K562 (cell line): Measurements from ENCODE around the gene ARHGEF40. TPM values are rescaled to one million over a fixed set of nuclear protein-coding genes. Genes with fewer than 3 reads are reported as not detected.

ENCODE experiments used
- ERF ChIP-seq: fragments of 450-650 bp; formaldehyde crosslinking; IDR thresholded peaks from 2 replicates; pipeline ENCODE4 v1.4.0; 2020; ENCODE audit warnings: mild to moderate bottlenecking, mixed read lengths
- MLLT1 ChIP-seq, 2 experiments: fragments of 450-650 bp; IDR thresholded peaks; 2 replicates each; pipeline ENCODE4 v1.6.1; 2016
- WHSC1 ChIP-seq: IDR thresholded peaks from one replicate; pipeline ENCODE4 v1.6.1; 2012; ENCODE audit warnings: low read length, control low read depth, inconsistent platforms
- ZNF124 ChIP-seq: sonication (generic); formaldehyde crosslinking; IDR thresholded peaks from 2 replicates; pipeline ENCODE4 v1.8.1; 2022; ENCODE audit warnings: missing genetic modification reagents
- ZNF507 ChIP-seq: conservative IDR thresholded peaks from 2 replicates; pipeline ENCODE4 v1.6.1; 2017; ENCODE audit warnings: missing genetic modification characterization, missing compliant biosample characterization
- polyA plus RNA-seq, 8 experiments: library from polyadenylated mRNA; depleted of rRNA in 4 of 8; stranded (reverse) in 5 of 8; unstranded in 3 of 8; fragments of >200 nt; fragmentation: Nextera tagmentation in 2 of 8; fragmentation: Illumina TruSeq in 1 of 8; extraction: Ambion mirVana in 2 of 8; extraction: Trizol in 1 of 8; gene quantifications; 2 replicates each; pipeline versions ENCODE4 v1.2.1 to v1.2.3, GENCODE V29; 2011 to 2014; ENCODE audit warnings: inconsistent platforms in 1 of 8, missing spikeins in 1 of 8
- total RNA-seq, 7 experiments: library from RNA; depleted of rRNA in 6 of 7; stranded (reverse); fragments of >200 nt in 6 of 7; fragmentation: Illumina TruSeq in 2 of 7; extraction: Trizol in 2 of 7; gene quantifications; 2 replicates each; pipeline versions ENCODE4 v1.2.1 to v1.2.3, GENCODE V29; 2011 to 2021; ENCODE audit warnings: low replicate concordance in 1 of 7
- TF ChIP-seq, protein P1 (sequence below): fragments of 450-650 bp; IDR thresholded peaks from 2 replicates; pipeline ENCODE4 v1.6.1; 2016; ENCODE audit warnings: mild to moderate bottlenecking, moderate library complexity
- TF ChIP-seq, protein P2 (sequence below): IDR thresholded peaks from 2 replicates; pipeline ENCODE4 v1.6.1; 2011; ENCODE audit warnings: borderline replicate concordance, low read depth, mild to moderate bottlenecking, moderate library complexity, low read length; ENCODE audit not compliant: insufficient read depth, poor library complexity, severe bottlenecking
- TF ChIP-seq, protein P3 (sequence below): fragments of 450-650 bp; formaldehyde crosslinking; IDR thresholded peaks from 2 replicates; pipeline ENCODE4 v1.4.0; 2022; ENCODE audit warnings: mild to moderate bottlenecking, moderate library complexity
- TF ChIP-seq, protein P4 (sequence below): fragments of 250-450 bp; sonication (Bioruptor Pico); IDR thresholded peaks from 2 replicates; pipeline ENCODE4 v1.8.0; 2022; ENCODE audit warnings: inconsistent platforms, mild to moderate bottlenecking, moderate library complexity, borderline replicate concordance

Gene ARHGEF40
- total and polyA plus RNA-seq, 9 of the 15 experiments (the other 6 are each of a cell fraction or from before 2014, with no cell fraction given), result 0.42 to 6.3 (median 3.8) TPM

DNA sequence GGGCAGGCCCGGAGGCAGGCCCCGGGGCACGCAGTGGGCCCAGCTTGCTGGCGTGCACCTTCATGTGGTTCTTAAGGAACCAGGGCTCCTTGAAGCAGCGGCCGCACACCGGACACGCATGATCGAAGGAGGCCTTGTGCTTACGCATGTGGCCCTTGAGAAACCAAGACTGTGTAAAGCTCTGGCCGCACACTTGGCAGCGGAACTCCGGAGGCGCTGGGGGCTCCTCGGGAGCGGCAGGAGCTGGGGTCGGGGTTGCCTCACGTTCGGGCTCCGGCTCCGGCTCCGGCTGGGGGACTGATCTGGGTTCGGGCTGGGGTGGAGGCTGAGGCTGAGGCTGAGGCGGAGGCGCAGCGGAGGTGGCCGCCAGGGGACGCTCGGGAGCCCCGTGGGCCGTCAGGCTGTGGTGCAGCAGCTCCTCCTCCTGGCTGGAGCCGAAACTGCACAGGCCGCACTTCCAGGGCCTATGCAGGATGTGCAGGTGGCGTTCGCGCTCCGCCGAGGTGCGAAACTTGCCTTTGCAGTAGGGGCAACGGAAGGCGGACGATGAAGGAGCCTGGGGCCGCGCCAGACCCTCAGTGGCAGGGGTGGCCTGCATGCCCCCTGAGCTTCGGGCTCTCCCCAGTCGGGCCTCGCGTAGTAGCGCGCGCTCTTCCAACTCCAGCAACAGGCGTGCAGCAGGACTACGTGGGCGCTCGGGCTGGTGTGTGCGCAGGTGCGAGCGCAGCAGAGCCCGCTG lies 22.3 kb downstream of the ARHGEF40 start (continued):
- TF ChIP-seq, protein P1, sequence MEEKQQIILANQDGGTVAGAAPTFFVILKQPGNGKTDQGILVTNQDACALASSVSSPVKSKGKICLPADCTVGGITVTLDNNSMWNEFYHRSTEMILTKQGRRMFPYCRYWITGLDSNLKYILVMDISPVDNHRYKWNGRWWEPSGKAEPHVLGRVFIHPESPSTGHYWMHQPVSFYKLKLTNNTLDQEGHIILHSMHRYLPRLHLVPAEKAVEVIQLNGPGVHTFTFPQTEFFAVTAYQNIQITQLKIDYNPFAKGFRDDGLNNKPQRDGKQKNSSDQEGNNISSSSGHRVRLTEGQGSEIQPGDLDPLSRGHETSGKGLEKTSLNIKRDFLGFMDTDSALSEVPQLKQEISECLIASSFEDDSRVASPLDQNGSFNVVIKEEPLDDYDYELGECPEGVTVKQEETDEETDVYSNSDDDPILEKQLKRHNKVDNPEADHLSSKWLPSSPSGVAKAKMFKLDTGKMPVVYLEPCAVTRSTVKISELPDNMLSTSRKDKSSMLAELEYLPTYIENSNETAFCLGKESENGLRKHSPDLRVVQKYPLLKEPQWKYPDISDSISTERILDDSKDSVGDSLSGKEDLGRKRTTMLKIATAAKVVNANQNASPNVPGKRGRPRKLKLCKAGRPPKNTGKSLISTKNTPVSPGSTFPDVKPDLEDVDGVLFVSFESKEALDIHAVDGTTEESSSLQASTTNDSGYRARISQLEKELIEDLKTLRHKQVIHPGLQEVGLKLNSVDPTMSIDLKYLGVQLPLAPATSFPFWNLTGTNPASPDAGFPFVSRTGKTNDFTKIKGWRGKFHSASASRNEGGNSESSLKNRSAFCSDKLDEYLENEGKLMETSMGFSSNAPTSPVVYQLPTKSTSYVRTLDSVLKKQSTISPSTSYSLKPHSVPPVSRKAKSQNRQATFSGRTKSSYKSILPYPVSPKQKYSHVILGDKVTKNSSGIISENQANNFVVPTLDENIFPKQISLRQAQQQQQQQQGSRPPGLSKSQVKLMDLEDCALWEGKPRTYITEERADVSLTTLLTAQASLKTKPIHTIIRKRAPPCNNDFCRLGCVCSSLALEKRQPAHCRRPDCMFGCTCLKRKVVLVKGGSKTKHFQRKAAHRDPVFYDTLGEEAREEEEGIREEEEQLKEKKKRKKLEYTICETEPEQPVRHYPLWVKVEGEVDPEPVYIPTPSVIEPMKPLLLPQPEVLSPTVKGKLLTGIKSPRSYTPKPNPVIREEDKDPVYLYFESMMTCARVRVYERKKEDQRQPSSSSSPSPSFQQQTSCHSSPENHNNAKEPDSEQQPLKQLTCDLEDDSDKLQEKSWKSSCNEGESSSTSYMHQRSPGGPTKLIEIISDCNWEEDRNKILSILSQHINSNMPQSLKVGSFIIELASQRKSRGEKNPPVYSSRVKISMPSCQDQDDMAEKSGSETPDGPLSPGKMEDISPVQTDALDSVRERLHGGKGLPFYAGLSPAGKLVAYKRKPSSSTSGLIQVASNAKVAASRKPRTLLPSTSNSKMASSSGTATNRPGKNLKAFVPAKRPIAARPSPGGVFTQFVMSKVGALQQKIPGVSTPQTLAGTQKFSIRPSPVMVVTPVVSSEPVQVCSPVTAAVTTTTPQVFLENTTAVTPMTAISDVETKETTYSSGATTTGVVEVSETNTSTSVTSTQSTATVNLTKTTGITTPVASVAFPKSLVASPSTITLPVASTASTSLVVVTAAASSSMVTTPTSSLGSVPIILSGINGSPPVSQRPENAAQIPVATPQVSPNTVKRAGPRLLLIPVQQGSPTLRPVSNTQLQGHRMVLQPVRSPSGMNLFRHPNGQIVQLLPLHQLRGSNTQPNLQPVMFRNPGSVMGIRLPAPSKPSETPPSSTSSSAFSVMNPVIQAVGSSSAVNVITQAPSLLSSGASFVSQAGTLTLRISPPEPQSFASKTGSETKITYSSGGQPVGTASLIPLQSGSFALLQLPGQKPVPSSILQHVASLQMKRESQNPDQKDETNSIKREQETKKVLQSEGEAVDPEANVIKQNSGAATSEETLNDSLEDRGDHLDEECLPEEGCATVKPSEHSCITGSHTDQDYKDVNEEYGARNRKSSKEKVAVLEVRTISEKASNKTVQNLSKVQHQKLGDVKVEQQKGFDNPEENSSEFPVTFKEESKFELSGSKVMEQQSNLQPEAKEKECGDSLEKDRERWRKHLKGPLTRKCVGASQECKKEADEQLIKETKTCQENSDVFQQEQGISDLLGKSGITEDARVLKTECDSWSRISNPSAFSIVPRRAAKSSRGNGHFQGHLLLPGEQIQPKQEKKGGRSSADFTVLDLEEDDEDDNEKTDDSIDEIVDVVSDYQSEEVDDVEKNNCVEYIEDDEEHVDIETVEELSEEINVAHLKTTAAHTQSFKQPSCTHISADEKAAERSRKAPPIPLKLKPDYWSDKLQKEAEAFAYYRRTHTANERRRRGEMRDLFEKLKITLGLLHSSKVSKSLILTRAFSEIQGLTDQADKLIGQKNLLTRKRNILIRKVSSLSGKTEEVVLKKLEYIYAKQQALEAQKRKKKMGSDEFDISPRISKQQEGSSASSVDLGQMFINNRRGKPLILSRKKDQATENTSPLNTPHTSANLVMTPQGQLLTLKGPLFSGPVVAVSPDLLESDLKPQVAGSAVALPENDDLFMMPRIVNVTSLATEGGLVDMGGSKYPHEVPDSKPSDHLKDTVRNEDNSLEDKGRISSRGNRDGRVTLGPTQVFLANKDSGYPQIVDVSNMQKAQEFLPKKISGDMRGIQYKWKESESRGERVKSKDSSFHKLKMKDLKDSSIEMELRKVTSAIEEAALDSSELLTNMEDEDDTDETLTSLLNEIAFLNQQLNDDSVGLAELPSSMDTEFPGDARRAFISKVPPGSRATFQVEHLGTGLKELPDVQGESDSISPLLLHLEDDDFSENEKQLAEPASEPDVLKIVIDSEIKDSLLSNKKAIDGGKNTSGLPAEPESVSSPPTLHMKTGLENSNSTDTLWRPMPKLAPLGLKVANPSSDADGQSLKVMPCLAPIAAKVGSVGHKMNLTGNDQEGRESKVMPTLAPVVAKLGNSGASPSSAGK, result peak; percentile 37; the same call in 1 of the 2 replicates
- TF ChIP-seq ERF (CRISPR knock-in tag) (no peak), WHSC1 (no peak), MLLT1 (IDR thresholded peaks at IDR 0.05) (peak in 1 of 2 experiments; percentile 96; a peak in 2 of 4 replicates), ZNF124 (CRISPR knock-in tag) (no peak), ZNF507 (tag) (no peak)
- TF ChIP-seq, protein P2, sequence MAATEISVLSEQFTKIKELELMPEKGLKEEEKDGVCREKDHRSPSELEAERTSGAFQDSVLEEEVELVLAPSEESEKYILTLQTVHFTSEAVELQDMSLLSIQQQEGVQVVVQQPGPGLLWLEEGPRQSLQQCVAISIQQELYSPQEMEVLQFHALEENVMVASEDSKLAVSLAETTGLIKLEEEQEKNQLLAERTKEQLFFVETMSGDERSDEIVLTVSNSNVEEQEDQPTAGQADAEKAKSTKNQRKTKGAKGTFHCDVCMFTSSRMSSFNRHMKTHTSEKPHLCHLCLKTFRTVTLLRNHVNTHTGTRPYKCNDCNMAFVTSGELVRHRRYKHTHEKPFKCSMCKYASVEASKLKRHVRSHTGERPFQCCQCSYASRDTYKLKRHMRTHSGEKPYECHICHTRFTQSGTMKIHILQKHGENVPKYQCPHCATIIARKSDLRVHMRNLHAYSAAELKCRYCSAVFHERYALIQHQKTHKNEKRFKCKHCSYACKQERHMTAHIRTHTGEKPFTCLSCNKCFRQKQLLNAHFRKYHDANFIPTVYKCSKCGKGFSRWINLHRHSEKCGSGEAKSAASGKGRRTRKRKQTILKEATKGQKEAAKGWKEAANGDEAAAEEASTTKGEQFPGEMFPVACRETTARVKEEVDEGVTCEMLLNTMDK, result peak; percentile 20
- TF ChIP-seq, protein P3, sequence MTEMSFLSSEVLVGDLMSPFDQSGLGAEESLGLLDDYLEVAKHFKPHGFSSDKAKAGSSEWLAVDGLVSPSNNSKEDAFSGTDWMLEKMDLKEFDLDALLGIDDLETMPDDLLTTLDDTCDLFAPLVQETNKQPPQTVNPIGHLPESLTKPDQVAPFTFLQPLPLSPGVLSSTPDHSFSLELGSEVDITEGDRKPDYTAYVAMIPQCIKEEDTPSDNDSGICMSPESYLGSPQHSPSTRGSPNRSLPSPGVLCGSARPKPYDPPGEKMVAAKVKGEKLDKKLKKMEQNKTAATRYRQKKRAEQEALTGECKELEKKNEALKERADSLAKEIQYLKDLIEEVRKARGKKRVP, result no peak
- TF ChIP-seq, protein P4, sequence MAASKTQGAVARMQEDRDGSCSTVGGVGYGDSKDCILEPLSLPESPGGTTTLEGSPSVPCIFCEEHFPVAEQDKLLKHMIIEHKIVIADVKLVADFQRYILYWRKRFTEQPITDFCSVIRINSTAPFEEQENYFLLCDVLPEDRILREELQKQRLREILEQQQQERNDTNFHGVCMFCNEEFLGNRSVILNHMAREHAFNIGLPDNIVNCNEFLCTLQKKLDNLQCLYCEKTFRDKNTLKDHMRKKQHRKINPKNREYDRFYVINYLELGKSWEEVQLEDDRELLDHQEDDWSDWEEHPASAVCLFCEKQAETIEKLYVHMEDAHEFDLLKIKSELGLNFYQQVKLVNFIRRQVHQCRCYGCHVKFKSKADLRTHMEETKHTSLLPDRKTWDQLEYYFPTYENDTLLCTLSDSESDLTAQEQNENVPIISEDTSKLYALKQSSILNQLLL, result no peak
